ENCODE results near the gene LONP1.
"Not testable (repeated sequence)": the region's sequence is repeated elsewhere in the genome, so short reads cannot be mapped to it uniquely, and the experiment has no call there.

Gene LONP1

GRCh38 chr19:5719961-5720790 lies at the start of gene LONP1, which contains the start of gene CATSPERD:
TSS of gene LONP1 (minus strand) at chr19:5720146. CDS start at chr19:5720132, 14 bp downstream.
TSS of gene CATSPERD (plus strand) at chr19:5720637. CDS start at chr19:5720738, 101 bp downstream.
- peak; percentile 99 for DNase-seq

- no peak for DNase-seq
These were observed 48.0 kb upstream of the LONP1 start for GRCh38 chr19:5767949-5768348.

- DNase-seq = no peak
These were observed 45.3 kb upstream of the LONP1 start for GRCh38 chr19:5765220-5765619.

- no peak for DNase-seq
These were observed 42.8 kb upstream of the LONP1 start for GRCh38 chr19:5762608-5763217.

GRCh38 chr19:5753743-5754142 lies 33.8 kb upstream of the LONP1 start:
- DNase-seq = no peak

GRCh38 chr19:5751709-5752108 lies 31.8 kb upstream of the LONP1 start:
- DNase-seq = no peak

GRCh38 chr19:5749505-5749904 lies 29.6 kb upstream of the LONP1 start:
- no peak for DNase-seq

- peak; percentile 14 for DNase-seq
These were observed 29.0 kb upstream of the LONP1 start for GRCh38 chr19:5748920-5749319.

GRCh38 chr19:5744999-5745398 lies 25.1 kb upstream of the LONP1 start:
- DNase-seq = not testable (repeated sequence)

GRCh38 chr19:5743630-5744029 lies 23.7 kb upstream of the LONP1 start:
- DNase-seq = no peak

GRCh38 chr19:5742051-5742450 lies 22.1 kb upstream of the LONP1 start:
- DNase-seq = no peak

- no peak for DNase-seq
These were observed 18.5 kb upstream of the LONP1 start for GRCh38 chr19:5738423-5738822.

- not testable (repeated sequence) for DNase-seq
These were observed 13.2 kb upstream of the LONP1 start for GRCh38 chr19:5733172-5733571.

GRCh38 chr19:5727453-5728050 lies 7.6 kb upstream of the LONP1 start:
- no peak for DNase-seq

GRCh38 chr19:5719274-5719960 lies 529 bp downstream of the LONP1 start:
- DNase-seq = peak; percentile 45

GRCh38 chr19:5718579-5719273 lies 1.2 kb downstream of the LONP1 start:
- no peak for DNase-seq

GRCh38 chr19:5718037-5718578 lies 1.8 kb downstream of the LONP1 start:
- no peak for DNase-seq

GRCh38 chr19:5717215-5717935 lies 2.6 kb downstream of the LONP1 start:
- DNase-seq = no peak

GRCh38 chr19:5714816-5715215 lies 5.1 kb downstream of the LONP1 start:
- no peak for DNase-seq

GRCh38 chr19:5713228-5713627 lies 6.7 kb downstream of the LONP1 start:
- no peak for DNase-seq

GRCh38 chr19:5711713-5712161 lies 8.2 kb downstream of the LONP1 start:
- no peak for DNase-seq

- no peak for DNase-seq
These were observed 8.9 kb downstream of the LONP1 start for GRCh38 chr19:5711025-5711424.

Data from NCI-H82 (cell line).